Camera-type eye (tissue), 1 donor: ENCODE data around the gene PAGE2B. TPM values are rescaled to one million over a fixed set of nuclear protein-coding genes. Genes with fewer than 3 reads are reported as not detected.

Source experiments
- total RNA-seq: library from RNA; depleted of rRNA; stranded (reverse); fragments of >200 nt; gene quantifications from one replicate; pipeline ENCODE4 v1.2.3, GENCODE V29; 2014

Gene PAGE2B, protein sequence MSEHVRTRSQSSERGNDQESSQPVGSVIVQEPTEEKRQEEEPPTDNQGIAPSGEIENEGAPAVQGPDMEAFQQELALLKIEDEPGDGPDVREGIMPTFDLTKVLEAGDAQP
- total RNA-seq = not detected

DNA sequence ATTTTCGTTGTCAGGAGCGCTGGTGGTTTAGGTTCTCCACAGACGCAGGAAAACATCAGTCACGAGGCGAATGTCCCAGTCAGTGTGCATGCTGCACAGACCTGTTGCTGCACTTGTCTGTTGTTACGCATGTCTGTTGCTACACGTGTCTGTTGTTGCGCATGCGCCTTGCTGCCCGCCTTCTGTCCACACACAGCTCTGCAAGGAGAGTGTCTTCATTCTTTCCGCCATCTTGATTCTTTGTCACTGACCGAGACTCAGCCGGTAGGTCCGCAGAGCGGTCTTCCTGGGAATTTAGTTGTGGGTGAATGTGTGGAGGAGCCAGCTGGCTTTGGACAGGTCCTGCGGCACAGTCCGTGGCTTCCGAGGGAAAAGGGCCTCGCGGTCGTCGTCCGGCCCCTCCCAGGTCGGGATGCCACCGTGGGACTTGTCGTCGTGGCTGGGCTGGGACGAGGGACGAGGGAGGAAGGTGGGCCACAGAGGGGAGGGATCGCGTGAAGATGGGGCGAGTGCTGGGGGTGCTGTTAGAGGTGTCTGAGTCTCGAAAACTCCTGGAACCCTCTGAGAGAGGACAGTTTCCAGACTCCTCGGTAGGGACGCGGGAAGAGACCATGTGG is at the start of gene PAGE2B:
Gene PAGE2B (plus strand): TSS at position 180 of the 617 bp plus-strand sequence. CDS start 1,012 bp downstream, outside the sequence.

GRCh38 chrX:55030271-55031205 is 44.3 kb upstream of the PAGE2B start, which contains the start of gene ALAS2:
Gene ALAS2, minus strand, starts transcription at chrX:55030977. Its CDS starts 4,977 bp downstream, at chrX:55026000.

DNA sequence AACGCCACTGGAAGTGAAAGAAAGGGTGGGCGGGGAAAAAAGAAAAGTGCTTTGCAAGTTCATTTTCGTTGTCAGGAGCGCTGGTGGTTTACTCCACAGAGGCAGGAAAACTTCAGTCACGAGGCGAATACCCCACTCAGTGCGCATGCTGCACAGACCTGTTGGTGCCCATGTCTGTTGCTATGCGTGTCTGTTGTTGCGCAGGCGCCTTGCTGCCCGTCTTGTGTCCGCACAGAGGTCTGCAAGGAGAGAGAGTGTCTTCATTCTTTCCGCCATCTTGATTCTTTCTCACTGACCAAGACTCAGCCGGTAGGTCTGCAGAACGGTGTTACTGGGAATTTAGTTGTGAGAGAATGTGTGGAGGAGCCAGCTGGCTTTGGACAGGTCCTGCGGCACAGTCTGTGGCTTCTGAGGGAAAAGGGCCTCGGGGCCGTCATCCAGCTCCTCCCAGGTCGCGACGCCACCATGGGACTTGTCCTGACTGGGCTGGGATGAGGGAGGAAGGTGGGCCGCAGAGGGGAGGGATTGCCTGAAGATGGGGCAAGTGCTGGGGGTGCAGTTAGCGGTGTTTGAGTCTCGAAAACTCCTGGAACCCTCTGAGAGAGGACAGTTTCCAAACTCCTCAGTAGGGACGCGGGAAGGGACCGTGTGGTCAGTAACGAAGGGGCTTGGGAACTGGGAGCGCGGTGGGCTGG is 14.1 kb downstream of the PAGE2B start, which contains the start of gene PAGE2:
Gene PAGE2 (plus strand): TSS at position 224 of the 695 bp plus-strand sequence. CDS start 1,003 bp downstream, outside the sequence.

Other genes with a start within 250 kb of the PAGE2B start
- gene TRO, start 154.2 kb upstream of the PAGE2B start, total RNA-seq = 79.3 TPM
- gene PFKFB1, start 80.8 kb upstream of the PAGE2B start, total RNA-seq = not detected
- gene APEX2, start 74.7 kb upstream of the PAGE2B start, total RNA-seq = 6.1 TPM
- 43.5 TPM for gene ALAS2, start 44.1 kb upstream of the PAGE2B start, total RNA-seq
- gene PAGE2, start 14.0 kb downstream of the PAGE2B start, total RNA-seq = not detected
- gene PAGE5, start 145.3 kb downstream of the PAGE2B start, total RNA-seq = not detected
- gene PAGE3, start 189.9 kb downstream of the PAGE2B start, total RNA-seq = not detected